OCI-M1 (cell line): Measurements from ENCODE around the gene TBC1D21.
A peak's percentile ranks its signal among the peaks of the same experiment; 100 is the strongest.

ENCODE experiments used
- DNase-seq: peaks from one replicate; lab custom pipeline; 2025; lab: John Stamatoyannopoulos, UW

Gene TBC1D21

GRCh38 chr15:73862276-73862675 lies 11.1 kb upstream of the TBC1D21 start:
- no peak for DNase-seq

GRCh38 chr15:73865379-73865778 lies 8.0 kb upstream of the TBC1D21 start:
- DNase-seq: no peak

- DNase-seq: no peak
Observed at GRCh38 chr15:73865904-73866303, 7.5 kb upstream of the TBC1D21 start.

GRCh38 chr15:73866481-73866880 lies 6.9 kb upstream of the TBC1D21 start:
- DNase-seq: no peak

- peak; percentile 5 for DNase-seq
Observed at GRCh38 chr15:73866881-73867410, 6.4 kb upstream of the TBC1D21 start.

- DNase-seq: no peak
Observed at GRCh38 chr15:73867426-73867825, 5.9 kb upstream of the TBC1D21 start.

GRCh38 chr15:73867956-73868355 lies 5.4 kb upstream of the TBC1D21 start:
- no peak for DNase-seq

- DNase-seq: no peak
Observed at GRCh38 chr15:73869216-73869995, 4.0 kb upstream of the TBC1D21 start.

- peak; percentile 92 for DNase-seq
Observed at GRCh38 chr15:73870700-73871408, 2.5 kb upstream of the TBC1D21 start.

GRCh38 chr15:73872346-73872745 lies 1.0 kb upstream of the TBC1D21 start:
- no peak for DNase-seq

GRCh38 chr15:73873889-73874511 lies 636 bp downstream of the TBC1D21 start:
- DNase-seq: peak; percentile 68

- DNase-seq: no peak
Observed at GRCh38 chr15:73879426-73879825, 6.1 kb downstream of the TBC1D21 start.

GRCh38 chr15:73881579-73882320 lies 8.4 kb downstream of the TBC1D21 start:
- no peak for DNase-seq

- no peak for DNase-seq
Observed at GRCh38 chr15:73882761-73883419, 9.5 kb downstream of the TBC1D21 start.

- no peak for DNase-seq
Observed at GRCh38 chr15:73884159-73884558, 10.8 kb downstream of the TBC1D21 start.

- no peak for DNase-seq
Observed at GRCh38 chr15:73885954-73886700, 12.8 kb downstream of the TBC1D21 start.

- no peak for DNase-seq
Observed at GRCh38 chr15:73886717-73887345, 13.5 kb downstream of the TBC1D21 start.

GRCh38 chr15:73887481-73887880 lies 14.1 kb downstream of the TBC1D21 start:
- DNase-seq: no peak

- DNase-seq: no peak
Observed at GRCh38 chr15:73888224-73889041, 15.1 kb downstream of the TBC1D21 start.
